NB4 (cell line): ENCODE results near the gene LLCFC1.

Source experiments
- DNase-seq: peaks from one replicate; pipeline ENCODE4 v3.0.0; 2010; ENCODE audit warnings: low read depth
- H3K4me3 ChIP-seq: one replicate; pipeline ENCODE4 v1.5.1; 2011; ENCODE audit warnings: mild to moderate bottlenecking, low read depth, low read length, moderate library complexity
- MYC ChIP-seq: IDR thresholded peaks from 2 replicates; pipeline ENCODE4 v1.6.1; 2011; ENCODE audit warnings: low read depth, low read length
- POLR2A ChIP-seq: IDR thresholded peaks from 2 replicates; pipeline ENCODE4 v1.6.1; 2011; ENCODE audit warnings: mild to moderate bottlenecking; ENCODE audit not compliant: insufficient read length; ENCODE audit errors: extremely low read depth
- TF ChIP-seq, protein P1 (sequence below): IDR thresholded peaks from one replicate; pipeline ENCODE4 v1.5.1; 2012; ENCODE audit warnings: low read depth, low read length
- TF ChIP-seq, protein P2 (sequence below): IDR thresholded peaks from 2 replicates; pipeline ENCODE4 v1.6.1; 2011; ENCODE audit warnings: low read depth, low read length

LLCFC1 gene

DNA sequence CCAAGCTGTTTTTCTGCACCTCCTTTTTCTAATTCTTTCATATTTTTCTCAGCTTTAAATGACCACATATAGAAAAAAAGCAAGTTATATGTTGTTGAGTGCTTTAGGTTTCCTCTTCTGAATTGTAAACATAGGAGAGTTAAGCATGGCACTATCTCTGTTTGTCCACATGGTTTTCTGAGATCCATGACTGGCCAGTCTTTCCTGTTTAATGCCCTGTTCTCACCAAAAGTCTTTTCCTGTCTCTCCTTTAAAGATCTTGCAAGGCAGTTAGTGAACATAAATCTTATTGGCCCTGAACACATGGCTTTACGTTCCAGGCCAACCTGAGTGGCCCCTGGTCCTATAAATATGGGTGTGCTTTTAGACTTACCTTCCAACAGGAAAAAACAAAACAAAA is 25.2 kb upstream of the LLCFC1 start:
- TF ChIP-seq MYC (no peak), POLR2A (no peak)
- TF ChIP-seq, protein P1, sequence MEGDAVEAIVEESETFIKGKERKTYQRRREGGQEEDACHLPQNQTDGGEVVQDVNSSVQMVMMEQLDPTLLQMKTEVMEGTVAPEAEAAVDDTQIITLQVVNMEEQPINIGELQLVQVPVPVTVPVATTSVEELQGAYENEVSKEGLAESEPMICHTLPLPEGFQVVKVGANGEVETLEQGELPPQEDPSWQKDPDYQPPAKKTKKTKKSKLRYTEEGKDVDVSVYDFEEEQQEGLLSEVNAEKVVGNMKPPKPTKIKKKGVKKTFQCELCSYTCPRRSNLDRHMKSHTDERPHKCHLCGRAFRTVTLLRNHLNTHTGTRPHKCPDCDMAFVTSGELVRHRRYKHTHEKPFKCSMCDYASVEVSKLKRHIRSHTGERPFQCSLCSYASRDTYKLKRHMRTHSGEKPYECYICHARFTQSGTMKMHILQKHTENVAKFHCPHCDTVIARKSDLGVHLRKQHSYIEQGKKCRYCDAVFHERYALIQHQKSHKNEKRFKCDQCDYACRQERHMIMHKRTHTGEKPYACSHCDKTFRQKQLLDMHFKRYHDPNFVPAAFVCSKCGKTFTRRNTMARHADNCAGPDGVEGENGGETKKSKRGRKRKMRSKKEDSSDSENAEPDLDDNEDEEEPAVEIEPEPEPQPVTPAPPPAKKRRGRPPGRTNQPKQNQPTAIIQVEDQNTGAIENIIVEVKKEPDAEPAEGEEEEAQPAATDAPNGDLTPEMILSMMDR = no peak
- TF ChIP-seq, protein P2, sequence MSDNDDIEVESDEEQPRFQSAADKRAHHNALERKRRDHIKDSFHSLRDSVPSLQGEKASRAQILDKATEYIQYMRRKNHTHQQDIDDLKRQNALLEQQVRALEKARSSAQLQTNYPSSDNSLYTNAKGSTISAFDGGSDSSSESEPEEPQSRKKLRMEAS = no peak
- DNase-seq = no peak
- H3K4me3 ChIP-seq = no peak overlapping the region

DNA sequence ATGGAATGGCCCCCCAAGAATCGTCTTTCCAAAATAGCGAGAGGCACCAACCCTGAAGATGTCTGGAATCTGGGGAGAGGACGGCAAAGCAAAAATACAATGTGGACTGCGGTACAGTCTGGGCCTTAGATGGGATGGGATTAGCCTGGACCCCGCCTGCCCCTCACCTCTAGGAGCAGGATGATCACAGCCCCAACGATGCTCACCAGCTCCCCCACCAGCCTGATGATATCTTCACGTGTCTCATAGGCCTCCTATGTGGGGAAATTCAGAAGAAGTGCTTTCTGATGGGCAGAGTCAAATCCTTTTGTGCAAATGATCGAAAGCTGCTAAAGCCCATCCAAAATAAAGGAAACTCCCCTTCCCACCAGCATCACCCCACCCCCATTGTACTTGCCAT is 24.0 kb upstream of the LLCFC1 start:
- TF ChIP-seq, protein P2 = no peak
- no peak for TF ChIP-seq MYC
- TF ChIP-seq, protein P1 = no peak
- no peak for TF ChIP-seq POLR2A
- H3K4me3 ChIP-seq = no peak overlapping the region
- no peak for DNase-seq

DNA sequence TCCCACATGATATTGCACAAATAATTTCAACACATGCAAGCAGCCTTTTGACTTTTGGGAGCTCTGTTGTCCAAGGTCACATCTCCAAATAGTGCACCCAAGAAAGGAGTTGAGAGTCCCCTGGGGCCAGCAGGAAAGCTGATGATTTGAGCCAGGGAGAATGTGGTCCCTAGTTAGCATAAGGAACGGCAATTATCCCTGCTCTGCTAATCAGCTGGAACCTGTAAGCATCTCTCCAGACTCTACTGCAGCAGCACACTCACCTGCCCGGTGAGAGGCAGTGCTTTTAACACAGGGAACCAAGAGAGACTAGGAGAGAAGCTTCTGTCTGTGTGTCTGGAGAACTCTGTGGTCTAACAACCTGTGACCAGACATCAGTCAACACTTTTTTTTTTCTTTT is 22.8 kb upstream of the LLCFC1 start:
- TF ChIP-seq, protein P1 = no peak
- TF ChIP-seq, protein P2 = no peak
- TF ChIP-seq MYC = no peak
- TF ChIP-seq POLR2A = no peak
- no peak overlapping the region for H3K4me3 ChIP-seq
- DNase-seq = no peak

DNA sequence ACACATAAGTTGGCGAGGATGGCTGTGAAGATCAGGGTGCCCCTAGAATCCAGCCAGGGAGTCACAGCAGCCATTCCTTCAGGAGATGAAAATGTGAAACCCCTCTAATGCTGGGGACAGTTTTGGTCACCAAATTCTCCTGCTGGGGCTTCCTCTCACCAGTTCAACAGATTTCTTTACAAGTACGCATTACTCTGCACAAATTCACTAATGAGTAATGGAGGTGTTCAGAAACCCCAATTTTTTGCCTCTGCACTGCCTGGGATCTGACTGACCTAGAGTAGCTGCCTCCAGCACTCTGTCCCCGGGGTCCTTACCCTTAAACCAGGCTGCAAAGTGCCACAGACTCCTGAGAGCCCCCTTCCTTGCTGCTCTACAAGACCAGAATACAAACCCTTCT is 21.8 kb upstream of the LLCFC1 start:
- no peak for TF ChIP-seq POLR2A
- TF ChIP-seq, protein P1 = no peak
- no peak for TF ChIP-seq MYC
- TF ChIP-seq, protein P2 = no peak
- DNase-seq = no peak

DNA sequence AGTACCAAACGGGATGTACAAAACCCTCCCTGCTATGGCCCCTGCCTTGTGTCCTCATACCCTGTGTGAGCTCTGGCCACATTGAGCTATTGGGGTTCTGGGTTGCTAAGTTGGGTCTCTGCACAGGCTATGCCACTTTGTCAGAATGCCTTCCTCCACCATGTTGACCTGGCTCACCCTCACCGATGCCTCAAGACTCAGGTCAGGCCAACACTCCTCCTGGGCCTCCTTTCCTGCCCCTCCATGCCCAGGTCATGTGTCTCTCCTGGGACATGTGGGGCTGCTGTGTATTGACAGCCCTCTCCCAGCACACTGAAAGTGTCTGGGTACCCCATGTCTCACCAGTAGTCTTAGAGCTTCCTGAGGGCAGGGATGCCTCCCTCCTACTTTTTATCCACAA is 20.4 kb upstream of the LLCFC1 start:
- DNase-seq = no peak
- no peak overlapping the region for H3K4me3 ChIP-seq
- no peak for TF ChIP-seq MYC
- TF ChIP-seq, protein P1 = no peak
- no peak for TF ChIP-seq POLR2A
- TF ChIP-seq, protein P2 = no peak

More for the DNA sequence above, 21.8 kb upstream of the LLCFC1 start:
- no peak overlapping the region for H3K4me3 ChIP-seq

DNA sequence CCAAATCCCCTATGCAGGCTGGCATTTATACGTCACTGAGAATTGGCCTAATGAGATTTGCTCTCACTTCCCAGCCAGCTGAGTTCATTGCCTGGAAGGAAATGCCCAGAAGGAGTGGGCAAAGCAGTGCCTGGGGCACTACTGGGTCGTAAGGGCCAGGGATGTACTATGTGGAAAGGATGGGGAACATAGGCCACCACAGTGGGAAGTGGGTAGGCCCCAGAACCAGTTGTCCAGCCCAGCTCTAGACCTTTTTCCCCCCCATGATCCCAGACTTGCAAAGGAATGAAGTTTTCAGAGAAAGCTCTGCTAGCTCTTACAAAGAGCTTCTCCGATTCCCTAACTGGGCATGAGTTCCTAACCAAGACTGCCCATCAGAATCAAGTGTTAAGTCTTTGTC is 19.6 kb upstream of the LLCFC1 start:
- H3K4me3 ChIP-seq = no peak overlapping the region
- TF ChIP-seq, protein P1 = no peak
- no peak for TF ChIP-seq POLR2A
- TF ChIP-seq, protein P2 = no peak
- TF ChIP-seq MYC = no peak
- no peak for DNase-seq
